ENCODE results near the gene RBM10.

DNA sequence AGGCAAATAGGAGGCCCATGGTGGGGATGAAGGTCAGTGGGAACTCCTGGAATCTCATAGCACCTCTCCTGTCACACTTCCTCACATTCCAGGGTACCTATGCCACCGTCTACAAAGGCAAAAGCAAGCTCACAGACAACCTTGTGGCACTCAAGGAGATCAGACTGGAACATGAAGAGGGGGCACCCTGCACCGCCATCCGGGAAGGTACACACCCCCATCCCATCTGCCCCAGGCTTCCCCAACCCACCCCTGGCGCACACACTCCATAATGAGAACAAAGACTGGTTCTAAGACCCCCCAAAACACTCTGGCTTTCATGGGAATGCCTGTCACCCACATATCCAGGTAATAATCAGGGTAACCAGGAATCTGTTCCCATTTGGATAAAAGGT lies 79.9 kb downstream of the RBM10 start:
- TF ChIP-seq GATA2 (IDR thresholded peaks at IDR 0.05; ENCODE audit: low read depth, low read length) (no peak), GATA3 (IDR thresholded peaks at IDR 0.05; ENCODE audit: low read depth, low read length) (no peak)

Measured in SH-SY5Y (cell line).